ELF-1 (cell line): ENCODE measurements around the gene RSPH10B2.
"Not testable (repeated sequence)": the region's sequence is repeated elsewhere in the genome, so short reads cannot be mapped to it uniquely, and the experiment has no call there.

Source experiments
- DNase-seq: peaks from one replicate; pipeline ENCODE4 v3.0.0-alpha.2; 2016; ENCODE audit warnings: low read depth, low spot score

The RSPH10B2 gene

GRCh38 chr7:6753964-6754363, at the start of gene RSPH10B2:
TSS of gene RSPH10B2 (plus strand) at chr7:6754103. CDS start at chr7:6757678, 3,575 bp downstream.
- DNase-seq, result peak; percentile 41

- DNase-seq, result peak; percentile 50
These were observed 47.8 kb upstream of the RSPH10B2 start for GRCh38 chr7:6705959-6706665.

DNA sequence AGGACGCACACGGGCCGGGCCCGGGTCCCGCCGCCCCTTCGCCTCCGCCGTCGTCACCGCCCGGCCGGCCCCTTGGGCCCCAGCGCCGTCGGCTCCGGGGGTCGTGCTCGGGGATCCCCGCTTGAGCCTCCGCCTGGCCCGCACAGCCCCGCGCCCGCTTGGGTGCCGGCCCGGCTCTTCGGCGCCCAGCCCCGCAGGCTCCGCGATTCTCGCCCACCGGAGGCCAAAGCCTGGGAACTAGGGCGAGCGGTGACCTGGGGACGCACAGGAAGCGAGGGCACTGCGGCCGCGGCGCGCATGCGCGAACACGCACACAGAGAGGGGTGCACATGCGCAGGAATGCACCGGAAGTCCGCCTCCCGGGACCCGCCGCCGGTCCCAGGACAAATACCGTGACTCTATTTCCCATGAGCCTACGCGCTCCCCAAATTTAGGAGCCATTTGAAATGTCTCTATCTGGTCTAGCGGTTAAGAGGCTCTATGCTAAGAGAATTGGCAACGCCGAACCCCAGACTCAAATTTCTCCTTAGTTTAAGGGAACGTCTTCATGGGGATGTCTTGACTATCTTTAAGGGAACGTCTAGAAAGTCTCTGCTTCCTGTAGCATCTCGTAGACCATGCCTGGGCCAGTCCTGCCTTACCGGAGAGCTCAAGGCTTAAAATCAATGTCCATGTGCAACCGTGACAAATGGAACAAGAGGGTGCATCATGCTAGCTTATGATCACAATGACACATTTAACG, 47.1 kb upstream of the RSPH10B2 start, which contains the start of gene ZNF12:
ZNF12 (minus strand) TSS at position 282 of the 742 bp plus-strand sequence. CDS start 1,774 bp downstream, outside the sequence.
- peak; percentile 97 for DNase-seq

- DNase-seq, result no peak
These were observed 45.6 kb upstream of the RSPH10B2 start for GRCh38 chr7:6708304-6708703.

DNA sequence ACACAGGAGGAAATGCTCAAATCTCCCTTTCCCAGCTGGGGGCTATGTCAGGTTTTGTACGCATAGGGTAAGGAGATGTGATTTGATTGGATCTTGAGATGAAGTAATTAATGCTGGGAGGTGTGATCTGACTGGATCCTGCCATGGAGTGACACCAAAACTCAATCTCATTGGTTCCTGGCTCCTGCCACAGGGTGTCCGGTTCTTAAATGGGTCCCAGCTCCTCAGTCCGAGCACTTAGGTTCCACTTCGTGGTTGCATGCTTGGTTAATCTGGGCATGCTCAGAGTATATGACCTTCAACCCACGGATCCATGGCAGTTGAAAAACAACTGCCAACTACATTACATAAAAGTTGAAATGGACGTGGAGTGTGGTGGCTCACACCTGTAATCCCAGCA, 44.1 kb upstream of the RSPH10B2 start:
- no peak for DNase-seq

GRCh38 chr7:6714360-6714759, 39.5 kb upstream of the RSPH10B2 start:
- DNase-seq, result no peak

GRCh38 chr7:6715898-6716297, 38.0 kb upstream of the RSPH10B2 start:
- DNase-seq, result peak; percentile 59

DNA sequence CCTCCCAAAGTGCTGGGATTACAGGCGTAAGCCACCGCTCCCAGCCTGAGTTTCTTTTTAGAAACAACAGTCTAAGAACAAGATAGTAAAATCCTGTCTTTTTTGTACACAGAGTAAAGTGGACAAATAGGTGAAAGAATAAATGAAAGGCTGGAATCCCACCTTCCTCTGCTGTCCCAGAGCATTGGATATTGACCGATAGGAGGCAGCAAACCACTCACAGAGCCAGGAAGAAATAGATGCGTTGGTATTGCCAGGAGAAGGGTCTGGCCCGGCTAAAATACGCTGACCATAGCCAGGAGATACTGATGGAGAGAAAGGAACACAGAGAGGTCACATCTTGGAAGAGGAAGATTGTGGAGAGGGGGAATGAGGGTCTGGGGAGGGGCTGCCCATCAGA, 35.8 kb upstream of the RSPH10B2 start:
- no peak for DNase-seq

GRCh38 chr7:6724351-6724750, 29.6 kb upstream of the RSPH10B2 start:
- DNase-seq, result not testable (repeated sequence)

DNA sequence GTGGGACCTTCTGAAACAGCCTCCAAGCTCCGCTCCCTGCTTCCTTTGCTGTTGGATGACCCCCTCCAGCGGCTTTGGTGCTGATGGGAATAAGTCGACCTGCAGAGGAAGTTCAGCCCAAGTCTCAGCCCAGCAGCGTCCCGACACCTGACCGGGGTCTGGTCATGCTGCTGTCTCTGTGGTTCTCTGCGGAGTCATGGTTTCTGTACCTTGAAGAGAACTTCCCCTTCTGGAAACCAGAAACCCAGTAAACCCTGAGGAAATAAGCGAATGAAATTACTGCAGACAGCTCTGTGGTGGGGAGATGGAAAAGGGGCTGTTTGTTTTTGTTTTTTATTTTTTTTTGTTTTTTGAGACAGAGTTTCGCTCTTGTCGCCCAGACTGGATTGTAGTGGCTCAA, 28.9 kb upstream of the RSPH10B2 start:
- DNase-seq, result no peak

DNA sequence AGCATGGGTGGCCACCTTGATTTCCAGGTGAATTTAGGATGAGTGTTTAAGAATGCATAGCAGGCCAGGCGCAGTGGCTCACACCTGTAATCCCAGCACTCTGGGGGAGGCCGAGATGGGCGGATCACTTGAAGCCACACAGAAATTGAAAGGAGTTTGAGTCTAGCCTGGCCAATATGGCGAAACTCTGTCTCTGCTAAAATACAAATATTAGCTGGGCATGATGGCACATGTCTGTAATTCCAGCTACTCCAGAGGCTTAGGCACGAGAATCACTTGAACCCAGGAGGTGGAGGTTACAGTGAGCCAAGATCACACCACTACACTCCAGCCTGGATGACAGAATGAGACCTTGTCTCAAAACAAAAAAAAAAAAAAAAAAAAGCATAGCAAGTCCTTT, 27.6 kb upstream of the RSPH10B2 start:
- DNase-seq, result not testable (repeated sequence)

DNA sequence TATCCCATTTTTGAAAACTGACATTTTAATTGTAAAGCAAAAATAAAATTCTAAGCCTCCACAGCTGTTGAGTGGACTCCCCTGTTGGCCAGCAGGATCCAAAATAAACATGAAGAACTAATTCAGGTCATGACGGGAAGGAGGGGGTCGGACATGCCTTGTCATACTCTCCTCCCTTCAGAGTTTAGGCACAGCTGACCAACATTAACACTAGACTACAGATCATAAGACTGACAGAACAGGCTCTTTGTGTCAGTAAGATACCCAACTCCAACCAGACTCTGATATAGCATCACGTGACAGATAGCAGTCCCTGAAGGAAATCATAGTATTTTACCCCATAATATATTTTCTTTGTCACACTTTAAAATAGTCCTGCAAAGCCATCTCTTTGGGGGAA, 26.2 kb upstream of the RSPH10B2 start:
- DNase-seq, result no peak

GRCh38 chr7:6728893-6729491, 24.9 kb upstream of the RSPH10B2 start:
- not testable (repeated sequence) for DNase-seq

DNA sequence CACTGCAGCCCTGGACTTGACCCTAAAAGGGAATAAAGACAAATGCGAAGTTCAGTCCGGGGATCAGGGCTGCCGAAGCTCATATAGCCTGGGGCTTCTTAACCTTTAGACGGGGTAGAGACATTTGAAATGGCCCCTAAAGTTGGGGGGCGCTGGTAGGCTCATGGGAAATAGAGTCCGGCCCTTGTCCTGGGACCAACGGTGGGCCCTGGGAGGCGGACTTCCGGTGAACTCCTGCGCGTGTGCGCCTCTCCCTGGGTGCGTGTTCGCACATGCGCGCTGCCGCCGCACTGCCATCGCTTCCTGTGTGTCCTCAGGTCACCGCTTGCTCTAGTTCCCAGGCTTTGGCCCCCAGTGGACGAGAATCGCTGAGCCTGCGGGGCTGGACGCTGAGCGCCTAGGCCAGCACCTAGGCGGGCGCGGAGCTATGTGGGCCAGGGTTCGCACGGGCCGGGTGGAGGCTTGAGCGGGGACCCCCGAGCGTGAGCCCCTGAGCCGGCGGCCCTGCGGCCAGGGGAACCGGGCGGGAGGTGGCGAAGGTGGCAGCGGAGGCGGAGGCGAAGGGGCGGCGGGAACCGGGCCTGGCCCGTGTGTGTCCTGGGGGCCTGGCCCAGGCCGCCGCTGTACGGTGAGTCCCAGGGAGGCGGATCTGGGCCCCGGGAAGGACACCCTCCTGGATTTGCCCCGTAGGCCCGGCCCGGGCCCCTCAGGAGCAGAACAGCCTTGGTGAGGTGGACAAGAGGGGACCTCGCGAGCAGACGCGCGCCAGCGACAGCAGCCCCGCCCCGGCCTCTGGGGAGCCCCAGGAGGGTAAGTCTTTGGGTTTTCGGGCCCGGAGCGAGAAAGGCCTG, 24.2 kb upstream of the RSPH10B2 start:
- peak; percentile 94 for DNase-seq

GRCh38 chr7:6730343-6730633, 23.6 kb upstream of the RSPH10B2 start:
- no peak for DNase-seq

DNA sequence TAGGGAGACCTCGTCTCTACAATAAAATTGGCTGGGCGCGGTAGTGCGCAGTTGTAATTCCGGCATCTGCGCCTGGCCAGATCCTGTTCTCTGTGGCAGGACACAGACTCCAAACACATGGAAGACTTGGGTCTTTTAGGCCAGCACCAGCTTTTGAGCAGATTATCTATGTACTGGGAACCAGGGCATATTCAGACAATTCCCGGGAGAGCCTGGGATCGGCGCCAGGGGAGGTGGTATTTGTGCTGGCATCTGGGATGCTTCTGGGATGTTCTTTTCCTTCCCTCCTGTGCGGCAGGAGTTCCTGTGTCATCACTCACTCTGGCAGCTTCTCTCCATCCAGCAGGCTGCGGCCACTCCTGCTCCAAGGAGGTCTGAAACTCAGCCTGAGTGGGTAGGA, 15.5 kb upstream of the RSPH10B2 start:
- not testable (repeated sequence) for DNase-seq

- DNase-seq, result not testable (repeated sequence)
These were observed 9.3 kb upstream of the RSPH10B2 start for GRCh38 chr7:6744410-6745100.

GRCh38 chr7:6749335-6749734, 4.6 kb upstream of the RSPH10B2 start:
- DNase-seq, result not testable (repeated sequence)

DNA sequence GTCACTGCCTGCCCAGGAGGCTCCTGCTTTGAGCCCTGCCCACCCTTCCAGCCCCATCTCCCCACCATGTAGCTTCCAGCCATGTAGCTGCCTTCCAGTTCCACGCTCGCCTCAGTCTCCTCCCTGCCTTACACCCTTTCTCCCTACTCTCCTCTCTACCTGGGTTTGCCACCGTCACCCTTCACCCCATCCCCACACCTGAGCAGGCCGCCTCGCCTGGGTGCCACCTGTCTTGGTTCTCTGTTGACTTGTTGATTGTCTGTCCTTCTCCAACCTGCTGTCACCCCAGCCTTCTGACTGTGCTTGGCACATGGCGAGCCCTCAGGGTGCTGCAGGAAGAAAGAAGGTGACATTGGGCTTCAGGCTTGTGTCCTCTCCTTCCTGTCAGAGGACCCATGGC, 3.7 kb upstream of the RSPH10B2 start:
- not testable (repeated sequence) for DNase-seq

GRCh38 chr7:6761186-6761585, 7.3 kb downstream of the RSPH10B2 start:
- DNase-seq, result not testable (repeated sequence)

DNA sequence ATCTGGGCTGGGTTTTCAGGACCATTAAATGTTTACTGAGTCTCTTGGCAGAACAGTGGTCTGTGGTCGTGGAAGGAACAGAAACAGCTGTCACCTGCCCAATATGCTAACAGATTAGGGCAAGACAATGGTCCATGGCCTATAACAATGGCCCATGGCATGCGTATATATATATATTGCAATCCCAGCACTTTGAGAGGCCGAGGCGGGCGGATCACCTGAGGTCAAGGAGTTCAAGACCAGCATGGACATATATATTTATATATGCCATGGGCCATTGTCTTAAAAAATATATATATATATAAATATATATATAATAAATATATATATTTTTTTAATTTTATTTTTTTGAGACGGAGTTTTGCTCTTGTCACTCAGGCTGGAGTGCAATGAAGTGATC, 27.7 kb downstream of the RSPH10B2 start:
- DNase-seq, result not testable (repeated sequence)
